ENCODE results near the gene MAGI2.

DNA sequence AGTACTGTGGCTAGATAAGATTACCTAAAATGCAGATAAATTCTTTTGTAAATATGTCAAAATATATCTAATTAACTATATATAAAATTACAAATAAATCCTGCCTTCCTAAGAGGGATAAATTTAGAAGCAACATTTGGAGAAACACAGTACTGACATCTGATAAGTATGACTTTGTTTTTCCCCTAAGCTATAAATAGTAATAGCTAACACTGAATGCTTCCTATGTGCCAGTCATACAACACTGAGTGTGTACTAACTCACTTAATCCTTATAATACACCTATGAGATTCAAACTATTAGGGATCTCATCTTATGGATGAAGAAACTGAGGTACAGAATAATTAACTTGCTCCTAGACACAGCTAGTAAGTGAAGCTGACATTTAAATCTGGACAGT is 733.4 kb downstream of the MAGI2 start:
- TF ChIP-seq EZH2 (IDR thresholded peaks at IDR 0.05; ENCODE audit: borderline replicate concordance, low read depth, low read length, severe bottlenecking), result no peak
- TF ChIP-seq POLR2AphosphoS5 (IDR thresholded peaks at IDR 0.05; ENCODE audit: insufficient read depth, low read depth, low read length), result no peak
- TF ChIP-seq, protein P1, sequence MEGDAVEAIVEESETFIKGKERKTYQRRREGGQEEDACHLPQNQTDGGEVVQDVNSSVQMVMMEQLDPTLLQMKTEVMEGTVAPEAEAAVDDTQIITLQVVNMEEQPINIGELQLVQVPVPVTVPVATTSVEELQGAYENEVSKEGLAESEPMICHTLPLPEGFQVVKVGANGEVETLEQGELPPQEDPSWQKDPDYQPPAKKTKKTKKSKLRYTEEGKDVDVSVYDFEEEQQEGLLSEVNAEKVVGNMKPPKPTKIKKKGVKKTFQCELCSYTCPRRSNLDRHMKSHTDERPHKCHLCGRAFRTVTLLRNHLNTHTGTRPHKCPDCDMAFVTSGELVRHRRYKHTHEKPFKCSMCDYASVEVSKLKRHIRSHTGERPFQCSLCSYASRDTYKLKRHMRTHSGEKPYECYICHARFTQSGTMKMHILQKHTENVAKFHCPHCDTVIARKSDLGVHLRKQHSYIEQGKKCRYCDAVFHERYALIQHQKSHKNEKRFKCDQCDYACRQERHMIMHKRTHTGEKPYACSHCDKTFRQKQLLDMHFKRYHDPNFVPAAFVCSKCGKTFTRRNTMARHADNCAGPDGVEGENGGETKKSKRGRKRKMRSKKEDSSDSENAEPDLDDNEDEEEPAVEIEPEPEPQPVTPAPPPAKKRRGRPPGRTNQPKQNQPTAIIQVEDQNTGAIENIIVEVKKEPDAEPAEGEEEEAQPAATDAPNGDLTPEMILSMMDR (IDR thresholded peaks at IDR 0.05; ENCODE audit: extremely low read depth in 1 of 2, insufficient read depth in 1 of 2, low read depth in 1 of 2, low read length in 2 of 2), result no peak
- TF ChIP-seq MYC (IDR thresholded peaks at IDR 0.05; ENCODE audit: low read depth, low read length), result no peak
- TF ChIP-seq, protein P2, sequence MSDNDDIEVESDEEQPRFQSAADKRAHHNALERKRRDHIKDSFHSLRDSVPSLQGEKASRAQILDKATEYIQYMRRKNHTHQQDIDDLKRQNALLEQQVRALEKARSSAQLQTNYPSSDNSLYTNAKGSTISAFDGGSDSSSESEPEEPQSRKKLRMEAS (IDR thresholded peaks at IDR 0.05; ENCODE audit: insufficient read depth, insufficient read length), result no peak
- TF ChIP-seq POLR2A (IDR thresholded peaks at IDR 0.05; ENCODE audit: low read depth, low read length), result no peak
- TF ChIP-seq JUN (IDR thresholded peaks at IDR 0.05; ENCODE audit: borderline replicate concordance, insufficient read depth, insufficient read length, low read depth), result no peak
